Activated CD4-positive, alpha-beta T cell treated with anti-CD3 and anti-CD28 coated beads, Interleukin-2, amount 50 U/mL, for 24 hours (primary cell): ENCODE data around the gene KDM4B.

ENCODE experiments used
- DNase-seq, 2 donors: peaks; one replicate each; pipeline ENCODE4 v3.0.0-alpha.2; 2020; ENCODE audit warnings: low read depth in 1 of 2, low spot score in 1 of 2

KDM4B gene

DNA sequence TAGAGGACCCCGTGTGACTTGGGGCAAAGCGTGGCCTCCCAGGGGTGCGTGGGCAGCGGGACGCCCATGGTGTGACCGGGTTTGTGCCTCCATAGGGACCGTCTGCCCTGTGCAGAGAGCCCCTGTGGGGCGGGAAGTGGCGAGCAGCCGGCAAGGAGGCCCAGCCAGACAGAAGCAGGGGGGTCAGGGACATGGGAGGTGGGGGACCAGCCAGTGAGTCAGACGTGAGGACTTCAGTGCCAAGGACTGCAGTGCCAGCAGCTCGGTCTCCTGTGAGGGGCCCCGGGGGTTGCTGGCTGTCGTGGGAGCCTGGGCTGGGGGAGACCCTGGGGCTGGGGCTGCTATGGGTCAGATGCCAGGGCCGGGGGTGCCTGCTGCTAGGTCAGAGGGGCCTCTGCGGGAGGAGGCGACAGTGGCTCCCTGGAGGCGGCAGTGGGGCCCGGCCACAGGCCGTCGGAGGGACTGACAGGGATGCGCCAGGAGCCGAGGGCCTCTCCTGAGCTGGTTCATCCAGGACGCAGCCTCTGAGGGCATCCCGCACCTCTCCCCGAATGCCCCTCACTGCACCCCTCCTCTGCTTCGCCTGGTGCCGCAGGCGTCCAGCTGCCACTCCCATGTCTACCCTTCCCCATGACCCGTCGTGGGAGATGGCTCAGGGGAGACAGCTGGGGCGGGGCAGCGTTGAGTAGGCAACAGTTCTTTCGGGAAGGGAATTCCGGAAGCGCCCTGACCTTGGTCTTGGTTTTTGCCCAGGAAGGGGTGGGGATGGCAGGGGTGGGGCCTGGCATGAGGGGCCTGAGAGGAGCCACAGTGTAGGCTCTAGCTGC, 80.0 kb downstream of the KDM4B start:
- no peak for DNase-seq

DNA sequence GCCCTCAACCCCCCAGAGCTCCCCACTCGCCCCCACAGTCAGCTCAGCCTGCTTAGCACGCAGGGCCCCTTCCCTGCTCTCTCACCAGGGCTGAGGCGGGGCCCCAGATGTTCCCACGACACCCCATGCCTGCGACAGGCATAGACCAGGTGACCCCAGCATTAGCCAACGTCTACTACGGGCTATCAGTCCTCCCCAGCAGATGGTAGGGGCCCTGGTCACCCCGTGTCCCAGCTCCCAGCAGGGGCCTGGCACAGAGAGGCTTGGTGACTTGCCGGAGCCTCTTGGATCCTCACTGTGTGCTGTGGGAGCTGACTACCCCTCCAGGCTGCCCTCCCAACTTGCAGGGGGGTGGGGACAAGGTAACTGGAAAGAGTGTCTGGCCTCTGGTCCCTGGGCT, 80.6 kb downstream of the KDM4B start:
- DNase-seq = no peak

DNA sequence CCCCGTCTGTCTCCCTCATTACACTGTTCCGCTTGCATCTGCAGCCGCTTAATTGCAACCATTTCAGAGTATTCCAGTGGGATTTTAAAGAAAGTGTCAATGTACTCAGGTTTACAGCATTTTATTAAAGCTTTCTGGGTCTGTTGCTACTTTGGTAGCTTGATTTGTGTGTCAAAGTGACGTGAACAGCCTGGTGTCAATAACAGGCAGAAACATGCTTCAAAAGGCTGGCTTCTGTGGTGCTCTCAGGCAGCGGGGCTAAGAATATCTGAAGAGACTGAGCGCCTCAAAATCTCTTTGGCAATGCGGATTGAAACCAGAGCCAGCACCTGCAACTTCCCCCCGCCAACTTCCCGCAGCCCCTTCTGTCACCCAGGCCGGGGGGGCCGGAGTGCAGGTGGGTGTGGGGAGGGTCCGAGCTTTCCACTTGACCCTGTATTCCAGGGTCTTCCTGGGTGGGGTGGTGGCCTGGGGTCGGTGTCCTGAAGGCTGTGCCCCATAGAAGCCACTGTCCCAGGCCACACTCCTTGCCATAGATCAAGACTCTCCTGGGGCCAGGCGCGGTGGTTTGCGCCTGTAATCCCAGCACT, 81.2 kb downstream of the KDM4B start:
- no peak for DNase-seq

DNA sequence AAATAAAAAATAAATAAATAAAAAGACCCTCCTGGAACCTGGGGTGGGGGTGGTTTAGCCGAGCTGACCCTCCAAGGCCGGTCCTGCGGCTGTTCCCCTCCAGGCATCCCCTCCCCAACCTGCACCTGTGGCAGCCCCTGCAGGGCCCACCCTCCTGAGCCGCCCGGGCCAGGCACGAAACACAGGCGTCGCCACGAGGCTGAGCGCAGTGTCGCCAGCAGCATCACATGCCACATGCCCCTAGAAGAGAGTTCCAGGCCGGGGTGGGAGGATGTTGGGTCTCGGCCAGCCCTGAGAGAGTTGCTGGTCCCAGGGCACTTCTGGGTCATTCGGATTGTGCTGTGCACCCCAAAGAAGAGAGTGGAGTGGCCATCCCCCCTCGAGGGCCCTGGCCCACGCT, 82.0 kb downstream of the KDM4B start:
- DNase-seq = no peak

DNA sequence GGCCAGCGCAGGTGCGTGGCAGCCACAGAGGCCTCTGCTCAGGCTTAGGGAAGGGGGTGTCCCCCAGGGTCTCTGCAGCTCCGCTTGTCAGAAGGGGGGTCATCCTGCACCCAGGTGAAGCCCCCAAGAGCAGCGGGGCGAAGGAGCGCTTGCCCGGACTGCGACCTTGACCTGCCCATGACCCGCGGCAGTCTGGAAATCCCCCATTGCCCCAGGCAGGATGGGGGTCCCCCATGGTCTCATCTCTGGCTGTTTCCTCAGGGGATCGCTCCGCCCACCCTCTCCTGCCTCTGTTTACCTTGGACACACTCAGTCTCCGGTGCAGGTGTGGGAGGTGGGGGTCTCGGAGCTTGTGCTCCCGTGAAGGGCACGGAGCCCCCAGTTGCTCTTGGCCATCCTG, 82.7 kb downstream of the KDM4B start:
- no peak for DNase-seq

DNA sequence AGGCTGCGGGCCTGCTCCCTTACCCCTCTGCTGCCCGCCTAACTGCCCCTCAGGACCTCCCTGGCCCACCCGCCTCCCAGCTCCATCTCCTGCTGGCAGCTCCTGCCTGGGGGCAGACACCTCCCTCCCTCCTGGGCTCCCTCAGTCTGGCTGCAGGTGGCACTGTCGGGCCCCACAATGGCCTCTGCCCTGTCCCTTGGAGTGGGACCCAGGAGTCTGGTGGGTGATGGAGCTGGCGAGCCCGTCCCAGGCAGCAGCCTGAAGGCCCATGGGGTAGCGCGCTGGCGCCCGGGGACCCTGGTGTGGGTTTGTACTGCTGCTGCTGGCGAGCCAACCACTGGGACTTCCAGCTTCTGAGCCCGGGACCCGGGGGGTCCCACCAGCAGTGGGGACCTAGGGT, 83.6 kb downstream of the KDM4B start:
- no peak for DNase-seq

DNA sequence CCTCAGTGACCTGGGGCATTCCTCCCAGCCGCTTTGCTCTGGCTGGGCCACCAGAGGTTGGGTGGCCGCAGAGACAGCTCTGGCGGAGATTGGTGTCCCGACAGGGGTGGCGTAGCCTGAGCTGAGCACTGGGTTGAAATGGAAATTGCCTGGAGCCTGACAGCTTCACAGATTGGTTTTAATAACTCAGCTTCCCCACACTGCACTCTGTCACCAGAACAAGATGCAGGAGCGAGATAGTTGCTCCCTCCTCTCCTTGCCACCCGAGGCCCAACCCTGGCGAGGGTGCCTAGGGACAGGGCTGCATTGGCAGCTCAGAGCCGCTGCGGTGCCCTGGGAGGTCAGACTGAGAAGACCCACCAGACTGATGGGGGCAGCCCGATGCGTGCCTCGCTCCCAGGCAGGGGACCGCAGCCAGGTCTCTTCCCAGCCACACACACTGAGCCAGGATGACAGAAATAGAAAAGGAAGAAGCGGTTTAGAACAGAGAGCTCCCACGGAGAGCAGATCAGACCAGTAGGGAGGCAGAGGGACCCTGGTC, 84.1 kb downstream of the KDM4B start:
- no peak for DNase-seq

DNA sequence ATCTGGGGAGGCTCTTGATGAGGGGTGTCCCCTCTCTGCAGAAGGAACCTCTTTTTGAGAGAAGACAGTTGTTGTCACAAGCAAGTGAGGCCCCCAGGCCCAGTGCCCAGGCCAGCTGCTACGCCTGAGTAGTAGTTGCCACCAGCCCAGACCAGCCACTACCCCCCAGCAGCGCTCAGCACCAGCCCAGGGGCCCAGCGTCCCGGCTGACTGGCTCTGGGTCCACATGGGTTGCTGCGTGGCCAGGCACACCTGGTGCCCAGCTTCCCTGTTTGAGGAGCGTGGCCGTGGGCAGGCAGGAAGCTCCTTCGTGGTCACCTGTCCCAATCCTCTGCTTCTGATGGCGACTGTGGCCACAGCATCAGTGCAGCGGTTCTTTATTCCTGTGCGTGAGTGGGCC, 84.7 kb downstream of the KDM4B start:
- no peak for DNase-seq

DNA sequence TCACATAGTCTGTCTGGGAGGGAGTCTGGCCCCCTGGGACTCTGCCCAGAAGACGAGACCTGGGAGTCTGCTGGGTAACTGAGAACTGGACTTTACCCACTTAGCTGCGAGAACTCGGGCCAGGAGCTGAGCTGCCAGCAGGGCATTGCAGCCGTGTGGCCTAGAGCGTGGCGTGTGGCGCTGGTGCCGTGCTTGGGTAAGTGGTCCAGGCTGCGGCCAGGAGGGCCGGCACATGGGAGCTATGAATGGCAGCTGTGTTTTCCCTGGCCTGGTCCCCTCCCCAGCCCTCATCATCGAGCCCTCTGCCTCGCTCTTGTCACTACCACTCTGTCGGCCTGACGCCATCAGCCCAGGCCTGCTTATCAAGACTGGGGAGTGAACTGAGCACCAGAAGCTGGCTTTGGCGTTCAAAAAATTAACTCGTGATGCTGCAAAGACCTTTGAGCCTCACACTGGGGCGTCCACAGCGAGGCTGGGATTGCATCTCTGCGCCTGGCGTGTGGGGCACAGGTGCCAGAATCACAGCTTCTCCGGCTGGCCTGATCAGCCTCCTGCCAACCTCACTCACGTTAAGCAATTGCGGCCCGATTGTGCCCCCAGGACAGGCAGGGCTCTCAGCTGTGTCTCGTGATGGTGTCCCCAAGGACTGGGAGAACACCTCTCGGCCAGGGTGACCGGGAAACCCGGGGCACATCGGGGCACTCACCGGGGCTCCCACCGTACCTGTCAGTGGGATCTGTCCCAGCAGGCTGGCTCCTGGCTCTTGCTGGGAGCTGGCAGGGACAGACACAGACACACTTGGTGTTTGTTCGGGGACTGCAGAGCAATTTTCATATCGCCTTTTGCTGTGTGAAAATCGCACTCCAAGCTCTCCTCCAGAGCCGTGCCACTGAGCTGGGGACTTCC, 85.9 kb downstream of the KDM4B start:
- DNase-seq = no peak

DNA sequence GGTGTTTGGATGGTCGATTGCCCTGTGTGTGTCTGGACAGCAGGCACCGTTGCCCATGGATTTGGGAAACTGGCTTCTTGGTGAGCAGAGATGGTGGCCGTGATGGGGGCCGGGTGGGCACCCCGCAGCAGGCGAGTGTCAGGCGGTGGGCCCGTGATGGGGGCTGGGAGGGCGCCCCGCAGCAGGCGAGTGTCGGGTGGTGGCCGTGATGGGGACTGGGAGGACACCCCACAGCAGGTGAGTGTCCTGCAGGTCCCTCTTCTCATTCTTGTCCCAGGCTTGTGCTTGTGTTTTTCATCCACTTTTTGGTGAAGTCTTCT, 86.5 kb downstream of the KDM4B start:
- DNase-seq = no peak

DNA sequence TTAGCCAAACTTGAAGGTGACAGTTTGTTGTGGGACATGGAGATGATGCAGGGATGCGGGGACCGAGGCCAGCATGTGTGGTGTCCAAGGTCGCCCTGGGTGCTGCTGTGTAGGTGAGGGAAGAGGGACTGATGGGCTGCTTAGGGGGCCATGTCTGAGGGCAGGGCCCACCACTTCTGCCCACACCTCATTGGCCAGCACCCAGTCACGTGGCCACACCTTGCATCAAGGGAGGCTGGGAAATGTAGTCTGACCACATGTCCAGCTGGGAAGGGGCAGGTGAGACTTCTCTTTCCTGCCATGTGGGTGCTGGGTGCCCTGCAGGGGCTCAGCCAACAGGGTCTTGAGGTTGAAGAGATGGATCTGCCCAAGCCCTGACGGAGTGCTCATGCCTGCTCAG, 88.9 kb downstream of the KDM4B start:
- no peak for DNase-seq

DNA sequence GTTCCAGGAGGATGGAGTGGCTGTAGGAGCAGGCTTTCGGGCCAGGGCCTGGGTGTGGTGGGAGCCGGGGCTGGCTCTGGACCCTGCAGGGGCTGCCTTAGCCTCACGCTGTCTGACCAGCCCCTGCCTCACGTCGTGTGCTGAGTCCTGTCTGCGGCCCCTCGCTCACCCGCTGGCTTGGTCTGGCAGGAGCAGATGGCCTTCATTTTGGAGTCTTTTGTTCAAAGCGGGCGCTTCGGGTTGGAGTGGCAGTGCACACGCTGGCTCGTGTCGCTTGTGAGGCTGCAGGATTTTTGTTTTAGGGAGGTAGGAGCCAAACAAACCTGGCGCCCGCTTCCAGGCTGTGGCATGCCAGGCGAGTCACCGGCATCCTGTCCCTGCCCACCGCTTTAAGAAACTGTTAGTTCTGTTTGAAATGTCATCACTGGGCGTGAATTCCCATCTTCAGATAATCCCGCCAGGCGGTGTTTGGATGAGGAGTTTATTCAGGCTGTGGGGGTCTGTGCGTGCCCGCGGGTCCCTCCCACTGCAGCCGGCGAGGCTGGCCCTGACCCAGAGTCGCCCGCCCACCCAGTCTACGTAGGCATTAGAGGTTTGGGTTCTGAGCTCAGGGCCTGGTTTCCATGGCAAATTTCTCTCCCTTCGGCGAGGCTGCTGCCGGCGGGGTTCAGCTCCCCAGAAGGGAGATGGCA, 89.8 kb downstream of the KDM4B start:
- DNase-seq = no peak

DNA sequence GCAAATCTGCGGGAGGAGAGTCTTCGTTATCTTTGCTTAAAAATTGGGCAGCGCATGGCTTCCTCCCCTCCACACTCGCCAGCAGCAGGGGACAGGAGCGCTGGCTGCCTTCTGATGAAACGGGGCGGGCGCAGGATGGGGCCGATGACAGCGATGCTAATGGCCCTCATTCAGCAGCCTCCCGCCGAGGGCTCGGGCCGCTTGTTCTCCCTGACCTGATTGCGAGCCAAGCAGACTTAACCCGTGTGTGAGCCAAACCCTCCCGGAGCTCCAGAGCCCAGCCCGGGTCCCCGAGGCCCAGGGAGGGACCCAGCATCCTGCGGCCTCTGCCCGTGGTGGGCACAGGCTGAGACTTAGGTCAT, 90.3 kb downstream of the KDM4B start:
- DNase-seq = no peak

DNA sequence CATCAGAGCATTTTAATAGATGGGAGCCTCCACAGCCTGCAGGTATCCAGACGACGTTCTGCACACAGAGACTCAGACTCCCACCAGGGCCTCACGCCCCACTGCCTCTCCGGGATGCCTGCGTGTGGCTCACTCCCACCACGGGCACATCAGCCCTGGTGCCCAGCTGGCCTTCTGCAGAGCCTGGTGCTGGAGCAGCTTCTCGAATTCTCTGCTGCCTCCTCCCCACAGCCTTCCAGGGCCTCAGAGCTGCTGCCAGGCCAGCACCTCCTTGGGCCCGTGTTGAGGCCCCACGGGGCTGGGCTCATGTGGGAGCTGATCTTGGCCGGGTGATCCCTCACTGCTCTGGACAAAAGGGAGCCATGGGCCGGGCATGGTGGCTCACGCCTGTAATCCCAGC, 90.9 kb downstream of the KDM4B start:
- no peak for DNase-seq

DNA sequence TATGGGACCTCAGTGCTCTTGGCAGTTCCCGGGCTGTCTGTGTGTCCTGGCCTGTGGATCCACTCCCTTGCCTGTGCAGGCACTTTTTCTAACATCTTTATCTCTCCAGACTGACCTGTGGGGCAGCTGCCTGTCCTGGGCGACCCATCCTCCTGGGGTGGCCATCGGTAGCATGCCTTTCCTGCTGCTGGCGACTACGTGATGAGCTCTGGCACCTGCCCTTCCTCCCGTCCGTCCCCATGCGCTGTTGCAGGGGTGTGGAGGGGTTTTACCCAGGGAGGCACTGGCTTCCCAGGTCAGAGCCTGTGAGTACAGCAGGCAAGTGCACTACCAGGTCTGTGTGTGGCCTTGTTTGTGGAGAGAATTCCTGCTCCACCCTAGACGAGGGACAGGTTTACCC, 93.3 kb downstream of the KDM4B start:
- no peak for DNase-seq

DNA sequence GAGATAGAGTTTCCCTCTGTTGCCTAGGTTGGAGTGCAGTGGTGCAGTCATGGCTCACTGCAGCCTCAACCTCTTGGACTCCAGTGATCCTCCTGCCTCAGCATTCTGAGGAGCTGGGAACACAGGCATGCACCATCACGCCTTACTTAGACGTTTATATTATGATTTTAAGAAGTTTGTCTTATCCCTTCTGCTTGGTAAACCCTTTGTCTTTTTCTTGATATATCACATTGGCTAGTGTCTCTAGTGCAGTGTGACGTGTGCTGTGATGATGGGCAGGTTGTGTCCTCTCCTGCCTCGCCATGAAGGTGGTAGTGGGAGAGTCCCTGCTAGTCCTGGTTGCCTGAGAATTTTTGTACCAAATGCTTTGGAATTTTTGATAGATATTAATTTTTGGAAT, 93.9 kb downstream of the KDM4B start:
- no peak for DNase-seq

DNA sequence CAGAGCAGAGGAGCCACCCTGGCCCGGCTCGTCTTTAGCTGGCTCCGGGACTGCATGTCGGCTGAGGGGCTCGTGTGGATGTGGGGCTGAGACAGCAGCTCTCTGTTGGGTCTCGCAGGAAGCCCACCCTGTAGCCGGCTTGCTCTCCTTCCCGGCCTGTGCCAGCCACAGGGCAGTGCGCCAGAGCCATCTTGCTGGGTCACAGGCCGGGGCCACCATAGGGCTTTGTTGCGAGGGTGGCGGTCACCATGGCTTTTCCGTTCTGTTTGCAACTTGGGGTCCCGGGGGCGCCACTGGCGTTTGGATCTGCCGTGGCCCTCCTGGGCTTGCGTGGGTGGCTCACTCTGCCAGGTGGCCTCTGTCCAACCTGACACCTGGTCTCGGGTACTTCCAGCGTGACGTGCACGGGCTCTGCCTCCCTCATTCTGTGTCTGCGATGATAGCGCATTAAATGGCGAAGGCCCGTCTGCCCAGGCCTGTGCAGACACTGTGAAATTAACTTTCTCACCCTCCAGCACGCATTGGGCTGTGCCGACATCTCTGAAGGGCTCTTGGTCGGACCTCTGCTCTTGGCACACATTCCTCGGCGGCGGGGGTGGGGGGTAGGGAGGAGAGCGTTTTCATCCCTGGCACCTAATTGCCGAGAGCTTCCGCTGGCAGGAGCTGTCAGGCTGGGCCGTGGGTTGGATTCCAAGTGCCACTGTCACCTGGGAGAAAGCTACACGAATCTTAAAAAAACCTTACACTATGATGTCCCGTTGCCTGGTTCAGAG, 95.1 kb downstream of the KDM4B start:
- DNase-seq = no peak

DNA sequence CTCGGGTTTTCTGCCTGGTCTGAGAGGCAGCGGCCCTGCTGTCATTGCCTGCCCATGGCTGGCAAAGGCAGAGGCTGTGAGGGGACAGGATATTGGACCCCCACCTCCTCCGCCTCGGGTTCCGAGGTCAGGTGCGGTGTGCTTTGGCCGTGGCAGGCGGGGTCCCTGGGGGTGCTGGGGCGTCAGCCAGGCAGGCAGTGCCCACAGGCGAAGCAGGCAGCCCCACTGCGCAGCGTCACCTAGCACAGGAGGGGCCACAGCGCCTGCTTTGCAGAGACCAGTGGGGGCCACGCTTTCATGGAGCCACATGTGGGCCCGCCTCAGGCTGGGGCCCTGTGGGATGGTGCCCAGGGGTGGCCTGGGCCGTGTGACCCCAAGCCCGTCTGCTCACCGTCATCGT, 96.0 kb downstream of the KDM4B start:
- DNase-seq = no peak

DNA sequence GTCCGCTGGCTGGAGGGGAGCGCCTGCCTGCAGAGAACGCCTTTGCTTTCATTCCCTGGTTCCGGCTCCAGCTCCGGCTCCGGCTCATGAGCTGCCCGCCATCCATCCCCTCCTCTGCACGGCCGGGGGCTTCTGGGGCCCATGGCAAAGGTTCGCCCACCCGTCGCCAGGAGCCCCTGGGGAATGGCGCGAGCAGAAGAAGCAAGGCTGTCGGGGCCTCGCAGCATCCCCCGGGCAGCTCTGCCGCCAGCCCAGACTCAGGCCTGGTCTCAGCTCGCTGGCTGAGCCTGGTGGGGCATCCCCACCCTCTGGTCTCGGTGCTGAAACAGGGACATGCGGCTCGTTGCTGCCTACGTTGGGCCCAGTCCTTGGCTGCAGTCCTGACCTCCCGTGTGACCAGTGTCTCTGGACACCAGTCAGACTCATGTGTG, 96.8 kb downstream of the KDM4B start:
- DNase-seq = no peak

DNA sequence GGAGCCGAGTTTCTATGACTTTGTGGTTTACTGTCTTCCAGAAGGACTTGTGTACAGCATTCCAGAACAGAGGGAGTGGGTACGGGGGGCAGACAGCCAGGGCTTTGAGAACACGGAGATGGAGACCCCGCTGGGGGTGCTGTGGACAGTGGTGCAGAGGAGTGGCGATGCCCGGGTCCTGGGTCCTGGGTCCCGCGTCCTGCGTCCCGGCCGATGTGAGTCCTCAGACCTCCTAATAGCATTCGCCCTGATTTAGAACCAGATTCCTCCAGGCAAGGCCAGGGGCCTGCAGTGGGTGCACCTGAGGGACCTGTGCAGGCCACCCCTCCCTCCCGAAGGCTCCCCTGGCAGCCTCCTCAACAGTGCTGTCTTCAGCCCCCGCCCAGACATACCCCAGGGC, 97.9 kb downstream of the KDM4B start:
- no peak for DNase-seq

DNA sequence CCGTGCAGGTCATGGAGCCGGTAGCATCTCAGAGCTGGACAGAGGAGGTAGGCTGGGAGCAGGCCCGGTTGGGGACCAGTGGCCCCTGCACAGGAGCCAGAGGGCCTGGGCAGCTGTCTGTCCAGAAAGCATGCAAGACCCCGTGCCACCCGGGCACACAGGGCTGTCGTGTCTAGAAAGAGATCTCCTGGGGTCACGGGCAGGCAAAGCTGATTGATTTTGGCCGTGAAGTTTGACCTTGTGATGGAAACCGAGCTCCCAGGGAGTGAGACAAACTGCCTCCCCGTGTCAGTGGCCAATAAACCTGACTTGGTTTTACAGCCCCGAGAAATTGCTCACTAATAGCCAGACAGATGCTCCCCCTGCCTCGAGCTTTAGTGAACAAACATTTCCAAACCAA, 98.8 kb downstream of the KDM4B start:
- DNase-seq = no peak
